ENCODE data around the gene PAX2. TPM values are rescaled to one million over a fixed set of nuclear protein-coding genes. Genes with fewer than 3 reads are reported as not detected.

Gene PAX2
- total RNA-seq, 1 experiment from 2014 or later, result not detected

DNA sequence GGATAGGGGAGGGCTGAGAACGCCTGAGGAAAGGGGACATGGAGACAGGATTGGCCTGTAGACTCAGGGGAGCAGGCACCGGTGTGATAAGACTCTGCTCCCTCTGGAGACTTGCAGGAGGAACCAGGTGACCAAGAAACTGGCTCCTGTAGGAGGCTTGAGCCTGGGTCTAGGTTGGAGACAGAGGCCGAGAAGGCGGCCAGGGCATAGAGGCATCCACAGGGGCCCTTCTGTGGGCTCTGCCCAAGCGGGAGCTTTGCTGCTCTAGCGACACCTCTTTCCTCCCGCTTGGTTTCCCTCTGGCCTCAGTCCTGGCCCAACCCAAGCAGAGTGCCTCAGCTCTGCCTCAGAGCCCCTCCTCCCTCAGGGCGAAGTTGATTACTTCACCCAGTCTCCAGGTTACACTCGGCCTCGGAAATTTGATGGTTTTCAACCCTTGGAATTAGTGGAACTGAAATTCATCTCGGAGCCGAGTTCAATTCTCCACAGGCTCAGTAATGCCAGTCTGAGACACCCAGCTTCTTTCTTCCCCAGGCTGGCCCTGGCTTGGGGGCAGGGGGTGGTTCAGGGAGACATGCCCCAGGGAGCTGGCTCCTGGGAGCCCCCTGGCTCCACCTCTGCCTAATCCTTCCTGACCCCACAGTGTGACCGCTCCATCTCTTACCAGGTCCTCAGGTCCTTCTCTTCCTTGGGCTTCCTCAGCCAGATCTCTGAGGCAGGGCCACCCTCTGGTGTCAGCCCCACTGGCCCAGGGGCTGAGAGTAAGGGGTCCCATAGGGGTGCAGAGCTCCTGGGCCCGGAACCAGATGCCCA, 60.4 kb downstream of the PAX2 start:
- POLR2A ChIA-PET (ENCODE audit: low non-redundant PET), result no interaction called here
- Histone ChIP-seq H3K4me3 (ENCODE audit: low read depth, low read length, poor library complexity, severe bottlenecking) (no peak overlapping the region), H3K27ac (ENCODE audit: low read depth, low read length, poor library complexity, severe bottlenecking) (no peak overlapping the region), H3K36me3 (ENCODE audit: insufficient read depth, low read length, poor library complexity, severe bottlenecking) (no peaks in the 10 kb centered on the region), H3K9me3 (ENCODE audit: low read depth, low read length, poor library complexity, severe bottlenecking) (no peaks in the 10 kb centered on the region), H3K4me1 (ENCODE audit: insufficient read depth, low read length, poor library complexity, severe bottlenecking) (no peaks in the 10 kb centered on the region), H3K27me3 (replicated peaks; ENCODE audit: insufficient read depth, low read depth, low read length, poor library complexity) (peaks cover 21% of the 10 kb centered on the region)
- BruUV-seq (replicated peaks), result no TSS peak
- intact Hi-C loops (cut with micrococcal nuclease; ENCODE audit: unreplicated experiment), result no loop called here
- DNase-seq (ENCODE audit: low spot score), result no peak
- CTCF ChIA-PET, result no interaction called here
- TF ChIP-seq CTCF (conservative IDR thresholded peaks at IDR 0.05; ENCODE audit: low read depth, low read length) (no peak), EZH2 (IDR thresholded peaks at IDR 0.05; ENCODE audit: borderline replicate concordance, low read depth, low read length, poor library complexity, severe bottlenecking) (no peak)

- POLR2A ChIA-PET (ENCODE audit: low non-redundant PET), result no interaction called here
- Histone ChIP-seq H3K36me3 (ENCODE audit: insufficient read depth, low read length, poor library complexity, severe bottlenecking) (no peaks in the 10 kb centered on the region), H3K9me3 (ENCODE audit: low read depth, low read length, poor library complexity, severe bottlenecking) (no peaks in the 10 kb centered on the region), H3K4me3 (ENCODE audit: low read depth, low read length, poor library complexity, severe bottlenecking) (no peak overlapping the region), H3K27me3 (replicated peaks; ENCODE audit: insufficient read depth, low read depth, low read length, poor library complexity) (peaks cover 18% of the 10 kb centered on the region), H3K4me1 (ENCODE audit: insufficient read depth, low read length, poor library complexity, severe bottlenecking) (no peaks in the 10 kb centered on the region), H3K27ac (ENCODE audit: low read depth, low read length, poor library complexity, severe bottlenecking) (no peak overlapping the region)
- CTCF ChIA-PET, result no interaction called here
- no TSS peak for BruUV-seq (replicated peaks)
- TF ChIP-seq EZH2 (IDR thresholded peaks at IDR 0.05; ENCODE audit: borderline replicate concordance, low read depth, low read length, poor library complexity, severe bottlenecking) (no peak), CTCF (conservative IDR thresholded peaks at IDR 0.05; ENCODE audit: low read depth, low read length) (no peak)
- DNase-seq (ENCODE audit: low spot score), result no peak
- intact Hi-C loops (cut with micrococcal nuclease; ENCODE audit: unreplicated experiment), result no loop called here
Observed at GRCh38 chr10:100806356-100806645, 60.9 kb downstream of the PAX2 start.

- TF ChIP-seq CTCF (conservative IDR thresholded peaks at IDR 0.05; ENCODE audit: low read depth, low read length), result no peak
- no peak for TF ChIP-seq EZH2 (IDR thresholded peaks at IDR 0.05; ENCODE audit: borderline replicate concordance, low read depth, low read length, poor library complexity, severe bottlenecking)
- ChIA-PET POLR2A (ENCODE audit: low non-redundant PET) (no interaction called here), CTCF (no interaction called here)
- intact Hi-C loops (cut with micrococcal nuclease; ENCODE audit: unreplicated experiment), result no loop called here
- BruUV-seq (replicated peaks), result no TSS peak
- H3K36me3 ChIP-seq (ENCODE audit: insufficient read depth, low read length, poor library complexity, severe bottlenecking), result no peaks in the 10 kb centered on the region
- H3K4me3 ChIP-seq (ENCODE audit: low read depth, low read length, poor library complexity, severe bottlenecking), result no peak overlapping the region
- no peak overlapping the region for H3K27ac ChIP-seq (ENCODE audit: low read depth, low read length, poor library complexity, severe bottlenecking)
- H3K27me3 ChIP-seq (replicated peaks; ENCODE audit: insufficient read depth, low read depth, low read length, poor library complexity), result peaks cover 26% of the 10 kb centered on the region
- no peaks in the 10 kb centered on the region for H3K9me3 ChIP-seq (ENCODE audit: low read depth, low read length, poor library complexity, severe bottlenecking)
- no peaks in the 10 kb centered on the region for H3K4me1 ChIP-seq (ENCODE audit: insufficient read depth, low read length, poor library complexity, severe bottlenecking)
- DNase-seq (ENCODE audit: low spot score), result no peak
Observed at GRCh38 chr10:100807241-100807951, 62.0 kb downstream of the PAX2 start.
